Panc1 (cell line): Measurements from ENCODE around the gene ZHX3. TPM values are rescaled to one million over a fixed set of nuclear protein-coding genes. Genes with fewer than 3 reads are reported as not detected.

ENCODE experiments used
- ATAC-seq: fragments of 200-7000 bp; cut with Tn5 transposase; 2 replicates; pipeline ENCODE4 v1.9.1; 2020; ENCODE audit warnings: mild to moderate bottlenecking, moderate library complexity
- BruUV-seq: library from RNA; stranded (reverse); fragments of 400-500 nt; replicated peaks from 2 replicates; lab custom pipeline; 2021; lab: Mats Ljungman, UMichigan
- CTCF ChIA-PET: fragments of 300-600 bp; sonication (Branson Sonifier 250); formaldehyde crosslinking; loops from one replicate; lab custom pipeline; 2022; ENCODE audit warnings: antibody characterized with exemption; lab: Charles Lee
- POLR2A ChIA-PET: fragments of 300-600 bp; sonication (Branson Sonifier 250); formaldehyde crosslinking; loops from one replicate; lab custom pipeline; 2022; ENCODE audit warnings: antibody characterized with exemption; lab: Charles Lee
- DNase-seq: peaks from one replicate; pipeline ENCODE4 v3.0.0-alpha.2; 2010; ENCODE audit warnings: low read depth, low spot score
- H3K27ac ChIP-seq: 2 replicates; pipeline ENCODE4 v1.5.1; 2011; ENCODE audit warnings: mild to moderate bottlenecking, low read length, inconsistent platforms
- H3K27me3 ChIP-seq: fragments of 200-500 bp; sonication (Bioruptor generic); 2 replicates; pipeline ENCODE4 v1.6.0; 2014; ENCODE audit warnings: low read length, inconsistent platforms; ENCODE audit not compliant: control insufficient read depth, insufficient read depth
- H3K36me3 ChIP-seq: fragments of 200-500 bp; sonication (Bioruptor generic); 2 replicates; pipeline ENCODE4 v1.5.1; 2014; ENCODE audit warnings: inconsistent platforms, mild to moderate bottlenecking, low read length, moderate library complexity; ENCODE audit not compliant: control insufficient read depth, insufficient read depth
- H3K4me1 ChIP-seq: 2 replicates; pipeline ENCODE4 v1.5.1; 2011; ENCODE audit warnings: inconsistent platforms, mild to moderate bottlenecking, low read length, moderate library complexity; ENCODE audit not compliant: control insufficient read depth, insufficient read depth
- H3K4me3 ChIP-seq, 2 experiments: 2 replicates each; pipeline ENCODE4 v1.5.1; 2011 to 2012; ENCODE audit warnings: low read depth in 2 of 2, low read length in 2 of 2, mild to moderate bottlenecking in 2 of 2, inconsistent platforms in 1 of 2, moderate library complexity in 1 of 2
- H3K9me3 ChIP-seq: fragments of 200-500 bp; sonication (Bioruptor generic); 2 replicates; pipeline ENCODE4 v1.5.1; 2014; ENCODE audit warnings: low read depth, mild to moderate bottlenecking, inconsistent platforms, low read length, moderate library complexity; ENCODE audit not compliant: control insufficient read depth, insufficient read depth
- POLR2AphosphoS5 ChIP-seq: IDR thresholded peaks from 2 replicates; pipeline ENCODE4 v1.6.1; 2012; ENCODE audit warnings: mild to moderate bottlenecking, low read depth, low read length, moderate library complexity
- SIN3A ChIP-seq: IDR thresholded peaks from 2 replicates; pipeline ENCODE4 v1.6.1; 2012; ENCODE audit warnings: low read depth, mild to moderate bottlenecking, low read length, moderate library complexity, borderline replicate concordance; ENCODE audit not compliant: insufficient read depth
- TCF7L2 ChIP-seq: IDR thresholded peaks from 2 replicates; pipeline ENCODE4 v1.6.1; 2011; ENCODE audit warnings: mild to moderate bottlenecking, low read depth, low read length, inconsistent platforms
- in situ Hi-C: cut with HindIII; loops from 2 replicates; pipeline ENCODE4 v1.10.0; 2016; ENCODE audit warnings: low sequenced_read_pairs, low pct_unique_long_range_greater_than_20kb
- intact Hi-C: fragments of 100-400 bp; cut with micrococcal nuclease; formaldehyde crosslinking; loops from one replicate; pipeline ENCODE4 v1.10.0; 2022; ENCODE audit not compliant: unreplicated experiment
- total RNA-seq: library from RNA; stranded (reverse); gene quantifications from one replicate; pipeline ENCODE4 v1.2.1, GENCODE V29; 2021; ENCODE audit not compliant: unreplicated experiment
- TF ChIP-seq, protein P1 (sequence below), 2 experiments: IDR thresholded peaks; 2 replicates each; pipeline ENCODE4 v1.6.1; 2011 to 2012; ENCODE audit warnings: low read depth in 2 of 2, control low read depth in 1 of 2, low read length in 1 of 2, mild to moderate bottlenecking in 1 of 2, moderate library complexity in 1 of 2; ENCODE audit not compliant: insufficient read depth in 1 of 2
- TF ChIP-seq, protein P2 (sequence below): fragments of 450-650 bp; IDR thresholded peaks from 2 replicates; pipeline ENCODE4 v1.5.1; 2017; ENCODE audit warnings: mild to moderate bottlenecking

Gene ZHX3
- total RNA-seq, 1 experiment from 2014 or later, result 19.8 TPM

DNA sequence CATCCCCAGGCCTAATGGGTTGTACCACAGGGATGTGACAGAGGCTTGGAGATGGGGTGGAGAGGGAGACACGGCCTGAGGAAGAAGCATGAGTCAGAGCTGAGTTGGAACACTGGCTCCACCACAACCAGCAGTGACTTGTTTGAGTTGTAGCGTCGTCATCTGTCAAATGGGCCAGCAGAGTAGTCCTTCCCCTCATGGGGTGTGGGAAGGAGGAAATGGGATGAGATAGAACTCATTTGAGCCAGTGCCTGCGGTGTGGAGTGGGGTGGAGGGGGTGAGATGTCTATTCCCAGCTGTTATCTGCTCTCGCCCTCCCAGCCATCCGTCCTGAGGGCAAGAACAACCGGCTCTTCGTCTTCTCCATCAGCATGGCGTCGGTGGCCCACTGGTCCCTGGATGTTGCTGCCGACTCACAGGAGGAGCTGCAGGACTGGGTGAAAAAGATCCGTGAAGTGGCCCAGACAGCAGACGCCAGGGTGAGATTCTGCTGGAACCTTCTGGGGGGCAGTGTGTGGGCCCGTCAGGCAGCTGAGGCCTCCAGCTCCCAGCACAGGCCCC lies 147.7 kb downstream of the ZHX3 start:
- TF ChIP-seq, protein P1, sequence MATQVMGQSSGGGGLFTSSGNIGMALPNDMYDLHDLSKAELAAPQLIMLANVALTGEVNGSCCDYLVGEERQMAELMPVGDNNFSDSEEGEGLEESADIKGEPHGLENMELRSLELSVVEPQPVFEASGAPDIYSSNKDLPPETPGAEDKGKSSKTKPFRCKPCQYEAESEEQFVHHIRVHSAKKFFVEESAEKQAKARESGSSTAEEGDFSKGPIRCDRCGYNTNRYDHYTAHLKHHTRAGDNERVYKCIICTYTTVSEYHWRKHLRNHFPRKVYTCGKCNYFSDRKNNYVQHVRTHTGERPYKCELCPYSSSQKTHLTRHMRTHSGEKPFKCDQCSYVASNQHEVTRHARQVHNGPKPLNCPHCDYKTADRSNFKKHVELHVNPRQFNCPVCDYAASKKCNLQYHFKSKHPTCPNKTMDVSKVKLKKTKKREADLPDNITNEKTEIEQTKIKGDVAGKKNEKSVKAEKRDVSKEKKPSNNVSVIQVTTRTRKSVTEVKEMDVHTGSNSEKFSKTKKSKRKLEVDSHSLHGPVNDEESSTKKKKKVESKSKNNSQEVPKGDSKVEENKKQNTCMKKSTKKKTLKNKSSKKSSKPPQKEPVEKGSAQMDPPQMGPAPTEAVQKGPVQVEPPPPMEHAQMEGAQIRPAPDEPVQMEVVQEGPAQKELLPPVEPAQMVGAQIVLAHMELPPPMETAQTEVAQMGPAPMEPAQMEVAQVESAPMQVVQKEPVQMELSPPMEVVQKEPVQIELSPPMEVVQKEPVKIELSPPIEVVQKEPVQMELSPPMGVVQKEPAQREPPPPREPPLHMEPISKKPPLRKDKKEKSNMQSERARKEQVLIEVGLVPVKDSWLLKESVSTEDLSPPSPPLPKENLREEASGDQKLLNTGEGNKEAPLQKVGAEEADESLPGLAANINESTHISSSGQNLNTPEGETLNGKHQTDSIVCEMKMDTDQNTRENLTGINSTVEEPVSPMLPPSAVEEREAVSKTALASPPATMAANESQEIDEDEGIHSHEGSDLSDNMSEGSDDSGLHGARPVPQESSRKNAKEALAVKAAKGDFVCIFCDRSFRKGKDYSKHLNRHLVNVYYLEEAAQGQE (IDR thresholded peaks at IDR 0.05; ENCODE audit: insufficient read depth in 1 of 2, low read depth in 2 of 2, low read length in 1 of 2), result no peak
- no peak for TF ChIP-seq POLR2AphosphoS5
- TF ChIP-seq, protein P2, sequence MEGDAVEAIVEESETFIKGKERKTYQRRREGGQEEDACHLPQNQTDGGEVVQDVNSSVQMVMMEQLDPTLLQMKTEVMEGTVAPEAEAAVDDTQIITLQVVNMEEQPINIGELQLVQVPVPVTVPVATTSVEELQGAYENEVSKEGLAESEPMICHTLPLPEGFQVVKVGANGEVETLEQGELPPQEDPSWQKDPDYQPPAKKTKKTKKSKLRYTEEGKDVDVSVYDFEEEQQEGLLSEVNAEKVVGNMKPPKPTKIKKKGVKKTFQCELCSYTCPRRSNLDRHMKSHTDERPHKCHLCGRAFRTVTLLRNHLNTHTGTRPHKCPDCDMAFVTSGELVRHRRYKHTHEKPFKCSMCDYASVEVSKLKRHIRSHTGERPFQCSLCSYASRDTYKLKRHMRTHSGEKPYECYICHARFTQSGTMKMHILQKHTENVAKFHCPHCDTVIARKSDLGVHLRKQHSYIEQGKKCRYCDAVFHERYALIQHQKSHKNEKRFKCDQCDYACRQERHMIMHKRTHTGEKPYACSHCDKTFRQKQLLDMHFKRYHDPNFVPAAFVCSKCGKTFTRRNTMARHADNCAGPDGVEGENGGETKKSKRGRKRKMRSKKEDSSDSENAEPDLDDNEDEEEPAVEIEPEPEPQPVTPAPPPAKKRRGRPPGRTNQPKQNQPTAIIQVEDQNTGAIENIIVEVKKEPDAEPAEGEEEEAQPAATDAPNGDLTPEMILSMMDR, result no peak
- TF ChIP-seq TCF7L2, result no peak
- TF ChIP-seq SIN3A, result no peak
- ATAC-seq, result no peak
- no peaks in the 10 kb centered on the region; the same call in none of the 2 replicates for H3K36me3 ChIP-seq

GRCh38 chr20:41169162-41169690 lies 148.3 kb downstream of the ZHX3 start:
- intact Hi-C loops (no loop called here), in situ Hi-C loops (no loop called here)
- H3K9me3 ChIP-seq, result no peaks in the 10 kb centered on the region
- ATAC-seq (no peak), DNase-seq (no peak)
- H3K4me1 ChIP-seq, result no peaks in the 10 kb centered on the region
- no peaks in the 10 kb centered on the region for H3K27me3 ChIP-seq
- TF ChIP-seq, protein P1 (IDR thresholded peaks at IDR 0.05; ENCODE audit: insufficient read depth in 1 of 2, low read depth in 2 of 2, low read length in 1 of 2), result no peak
- TF ChIP-seq TCF7L2, result no peak
- no peak for TF ChIP-seq POLR2AphosphoS5
- TF ChIP-seq, protein P2, result no peak
- no peak for TF ChIP-seq SIN3A
- CTCF ChIA-PET, result no interaction called here
- no peaks in the 10 kb centered on the region; the same call in 1 of the 2 replicates for H3K36me3 ChIP-seq
- no peak overlapping the region for H3K4me3 ChIP-seq
- H3K27ac ChIP-seq, result no peak overlapping the region
- POLR2A ChIA-PET, result no interaction called here
- no TSS peak for BruUV-seq

More for the DNA sequence above, 147.7 kb downstream of the ZHX3 start:
- Histone ChIP-seq H3K27me3 (no peaks in the 10 kb centered on the region), H3K4me3 (no peak overlapping the region), H3K9me3 (no peaks in the 10 kb centered on the region), H3K27ac (no peak overlapping the region), H3K4me1 (no peaks in the 10 kb centered on the region)
- BruUV-seq, result no TSS peak
- intact Hi-C loops, result loop anchor here (5.0 kb wide), 1 partner anchor 62 kb away; no protein-coding TSS in a partner anchor
- DNase-seq, result no peak
- ChIA-PET POLR2A (no interaction called here), CTCF (no interaction called here)
- in situ Hi-C loops, result no loop called here
